HG02798 (cell line): ENCODE data around the gene OLFM2.

Experiments
- ATAC-seq: cut with Tn5 transposase; IDR thresholded peaks from one replicate; pipeline ENCODE4 v1.9.1; 2021; ENCODE audit warnings: mild to moderate bottlenecking; ENCODE audit not compliant: unreplicated experiment, poor library complexity

Gene OLFM2

GRCh38 chr19:9912551-9913236 is 23.6 kb downstream of the OLFM2 start:
- no peak for ATAC-seq

- ATAC-seq, result no peak
Measured at GRCh38 chr19:9911524-9912185, 24.7 kb downstream of the OLFM2 start.

GRCh38 chr19:9910625-9911024 is 25.7 kb downstream of the OLFM2 start:
- ATAC-seq, result no peak

- no peak for ATAC-seq
Measured at GRCh38 chr19:9909251-9909650, 27.1 kb downstream of the OLFM2 start.

GRCh38 chr19:9906475-9907087 is 29.7 kb downstream of the OLFM2 start:
- ATAC-seq, result no peak

- no peak for ATAC-seq
Measured at GRCh38 chr19:9903336-9903735, 33.0 kb downstream of the OLFM2 start.

GRCh38 chr19:9901642-9902041 is 34.7 kb downstream of the OLFM2 start:
- ATAC-seq, result no peak

- ATAC-seq, result no peak
Measured at GRCh38 chr19:9901020-9901419, 35.3 kb downstream of the OLFM2 start.

- ATAC-seq, result no peak
Measured at GRCh38 chr19:9891609-9892373, 44.5 kb downstream of the OLFM2 start.

GRCh38 chr19:9885077-9885552 is 51.2 kb downstream of the OLFM2 start:
- no peak for ATAC-seq

GRCh38 chr19:9883764-9884163 is 52.6 kb downstream of the OLFM2 start:
- no peak for ATAC-seq

- ATAC-seq, result no peak
Measured at GRCh38 chr19:9883231-9883758, 53.0 kb downstream of the OLFM2 start.

GRCh38 chr19:9881720-9882119 is 54.6 kb downstream of the OLFM2 start:
- no peak for ATAC-seq

- no peak for ATAC-seq
Measured at GRCh38 chr19:9878511-9879196, 57.7 kb downstream of the OLFM2 start.

- ATAC-seq, result no peak
Measured at GRCh38 chr19:9877780-9878510, 58.4 kb downstream of the OLFM2 start.

- ATAC-seq, result no peak
Measured at GRCh38 chr19:9875796-9876195, 60.5 kb downstream of the OLFM2 start.

- no peak for ATAC-seq
Measured at GRCh38 chr19:9875031-9875627, 61.2 kb downstream of the OLFM2 start.

- ATAC-seq, result no peak
Measured at GRCh38 chr19:9872618-9873242, 63.6 kb downstream of the OLFM2 start.
